ENCODE measurements around the gene TMEM213. TPM values are rescaled to one million over a fixed set of nuclear protein-coding genes. Genes with fewer than 3 reads are reported as not detected.

TMEM213 gene
- total RNA-seq, 4 donors from 2014 or later: not detected

DNA sequence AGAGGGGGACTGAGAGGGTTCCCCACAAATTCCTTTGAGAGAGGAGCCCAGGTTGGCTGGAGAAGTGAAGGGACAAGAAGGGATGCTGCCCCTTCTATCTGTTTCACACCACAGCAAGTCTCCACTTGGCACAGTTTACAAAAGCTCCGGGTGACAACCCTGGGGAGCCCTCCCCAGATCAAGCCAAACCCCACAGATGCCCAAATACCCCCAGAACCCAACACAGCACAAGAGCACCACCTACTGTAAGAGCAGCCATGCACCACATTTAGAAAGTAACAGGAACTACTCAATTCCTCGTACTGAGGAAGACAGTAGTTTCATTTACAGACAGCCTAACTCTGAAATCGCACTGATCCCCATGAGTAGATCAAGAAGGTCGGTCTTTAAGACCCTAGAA, 68.0 kb downstream of the TMEM213 start:
- no peak for DNase-seq
- Histone ChIP-seq H3K36me3 (no peaks in the 10 kb centered on the region), H3K4me3 (replicated peaks in 1 of 3) (no peak overlapping the region), H3K27ac (no peak overlapping the region), H3K27me3 (no peaks in the 10 kb centered on the region), H3K9me3 (no peaks in the 10 kb centered on the region), H3K4me1 (no peaks in the 10 kb centered on the region)
- intact Hi-C loops (cut with DNase I): no loop called here
- WGBS, 2 donors: 76 to 80% methylated on average over 4 of the region's 4 CpGs
- TF ChIP-seq, protein P1, sequence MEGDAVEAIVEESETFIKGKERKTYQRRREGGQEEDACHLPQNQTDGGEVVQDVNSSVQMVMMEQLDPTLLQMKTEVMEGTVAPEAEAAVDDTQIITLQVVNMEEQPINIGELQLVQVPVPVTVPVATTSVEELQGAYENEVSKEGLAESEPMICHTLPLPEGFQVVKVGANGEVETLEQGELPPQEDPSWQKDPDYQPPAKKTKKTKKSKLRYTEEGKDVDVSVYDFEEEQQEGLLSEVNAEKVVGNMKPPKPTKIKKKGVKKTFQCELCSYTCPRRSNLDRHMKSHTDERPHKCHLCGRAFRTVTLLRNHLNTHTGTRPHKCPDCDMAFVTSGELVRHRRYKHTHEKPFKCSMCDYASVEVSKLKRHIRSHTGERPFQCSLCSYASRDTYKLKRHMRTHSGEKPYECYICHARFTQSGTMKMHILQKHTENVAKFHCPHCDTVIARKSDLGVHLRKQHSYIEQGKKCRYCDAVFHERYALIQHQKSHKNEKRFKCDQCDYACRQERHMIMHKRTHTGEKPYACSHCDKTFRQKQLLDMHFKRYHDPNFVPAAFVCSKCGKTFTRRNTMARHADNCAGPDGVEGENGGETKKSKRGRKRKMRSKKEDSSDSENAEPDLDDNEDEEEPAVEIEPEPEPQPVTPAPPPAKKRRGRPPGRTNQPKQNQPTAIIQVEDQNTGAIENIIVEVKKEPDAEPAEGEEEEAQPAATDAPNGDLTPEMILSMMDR (IDR thresholded peaks at IDR 0.05): no peak
- no peak for TF ChIP-seq POLR2A (IDR thresholded peaks at IDR 0.05)

DNA sequence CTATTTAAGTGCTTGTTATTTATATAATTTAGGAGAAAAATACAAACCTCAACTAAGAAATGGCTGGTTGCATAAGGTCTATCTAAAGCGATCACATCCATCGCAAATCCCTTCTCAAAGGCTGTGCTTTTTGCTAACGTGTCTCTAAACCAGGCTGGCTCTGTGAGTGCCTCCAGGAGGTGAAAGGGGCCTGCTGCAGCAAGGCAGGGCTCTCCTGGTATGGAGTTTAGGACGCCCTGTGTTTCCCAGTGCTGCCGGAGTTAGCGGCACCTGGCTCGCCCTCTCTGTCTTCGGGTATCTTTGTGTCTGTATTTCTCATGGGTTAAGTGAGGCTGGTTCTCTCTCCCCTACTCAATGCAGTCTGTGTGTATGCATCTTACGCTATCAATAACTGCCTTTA, 68.6 kb downstream of the TMEM213 start:
- TF ChIP-seq, protein P1 (IDR thresholded peaks at IDR 0.05): no peak
- TF ChIP-seq POLR2A (IDR thresholded peaks at IDR 0.05): no peak
- intact Hi-C loops (cut with DNase I): no loop called here
- H3K4me3 ChIP-seq (replicated peaks in 1 of 3): no peak overlapping the region
- H3K9me3 ChIP-seq: no peaks in the 10 kb centered on the region
- H3K27me3 ChIP-seq: no peaks in the 10 kb centered on the region
- no peak overlapping the region for H3K27ac ChIP-seq
- no peaks in the 10 kb centered on the region for H3K36me3 ChIP-seq
- no peak for DNase-seq
- 96 to 97% methylated on average over 9 of the region's 9 CpGs for WGBS, 2 donors
- H3K4me1 ChIP-seq: no peaks in the 10 kb centered on the region

DNA sequence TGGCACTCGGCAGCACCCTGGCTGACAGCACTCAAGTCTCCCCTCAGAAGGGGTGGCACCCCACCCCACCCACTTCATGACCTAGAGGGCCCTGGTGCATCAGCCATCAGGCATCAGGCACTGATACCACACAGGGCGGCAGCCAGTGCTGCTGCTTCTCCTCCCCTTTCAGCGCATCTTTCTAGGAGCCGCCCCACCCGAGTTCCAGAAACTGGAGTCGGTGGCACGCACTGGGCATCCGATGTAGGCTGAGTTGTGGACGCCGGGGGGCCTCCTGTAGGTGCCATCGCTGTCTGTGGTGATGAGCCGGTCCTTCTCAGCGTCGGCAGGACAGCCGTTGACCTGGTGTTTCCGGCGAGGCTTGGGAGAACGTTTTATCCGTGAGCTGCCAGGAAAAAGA, 70.0 kb downstream of the TMEM213 start:
- Histone ChIP-seq H3K27ac (no peak overlapping the region), H3K4me1 (no peaks in the 10 kb centered on the region), H3K27me3 (no peaks in the 10 kb centered on the region), H3K36me3 (no peaks in the 10 kb centered on the region), H3K9me3 (no peaks in the 10 kb centered on the region), H3K4me3 (replicated peaks in 1 of 3) (no peak overlapping the region)
- WGBS, 2 donors: 98 to 99% methylated on average over 19 of the region's 19 CpGs
- TF ChIP-seq POLR2A (IDR thresholded peaks at IDR 0.05): no peak
- TF ChIP-seq, protein P1 (IDR thresholded peaks at IDR 0.05): no peak
- no peak for DNase-seq
- intact Hi-C loops (cut with DNase I): no loop called here

DNA sequence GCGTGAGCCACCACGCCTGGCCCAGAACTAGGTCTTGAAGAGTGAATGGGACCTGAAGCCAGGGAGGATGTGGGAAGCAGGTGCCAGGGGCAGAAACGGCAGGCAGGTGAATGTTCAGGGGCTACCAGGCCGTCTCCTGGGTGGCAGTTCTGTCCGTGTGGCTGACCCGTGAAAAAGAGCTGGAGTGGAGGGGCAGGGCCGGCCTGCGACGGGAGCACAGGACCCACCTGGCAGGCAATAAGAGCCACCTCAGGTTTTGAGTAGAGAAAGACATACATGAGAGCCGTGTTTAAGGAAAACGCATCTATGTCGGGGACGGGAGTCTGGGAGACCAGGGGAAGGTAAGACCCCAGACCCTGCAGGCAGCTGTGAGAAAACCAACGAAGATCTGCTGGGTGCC, 70.9 kb downstream of the TMEM213 start:
- intact Hi-C loops (cut with DNase I): no loop called here
- no peak for DNase-seq
- Histone ChIP-seq H3K4me3 (replicated peaks in 1 of 3) (no peak overlapping the region), H3K36me3 (no peaks in the 10 kb centered on the region), H3K4me1 (no peaks in the 10 kb centered on the region), H3K27ac (no peak overlapping the region), H3K27me3 (no peaks in the 10 kb centered on the region), H3K9me3 (no peaks in the 10 kb centered on the region)
- 92 to 96% methylated on average over 14 of the region's 14 CpGs for WGBS, 2 donors
- no peak for TF ChIP-seq POLR2A (IDR thresholded peaks at IDR 0.05)
- TF ChIP-seq, protein P1 (IDR thresholded peaks at IDR 0.05): no peak

DNA sequence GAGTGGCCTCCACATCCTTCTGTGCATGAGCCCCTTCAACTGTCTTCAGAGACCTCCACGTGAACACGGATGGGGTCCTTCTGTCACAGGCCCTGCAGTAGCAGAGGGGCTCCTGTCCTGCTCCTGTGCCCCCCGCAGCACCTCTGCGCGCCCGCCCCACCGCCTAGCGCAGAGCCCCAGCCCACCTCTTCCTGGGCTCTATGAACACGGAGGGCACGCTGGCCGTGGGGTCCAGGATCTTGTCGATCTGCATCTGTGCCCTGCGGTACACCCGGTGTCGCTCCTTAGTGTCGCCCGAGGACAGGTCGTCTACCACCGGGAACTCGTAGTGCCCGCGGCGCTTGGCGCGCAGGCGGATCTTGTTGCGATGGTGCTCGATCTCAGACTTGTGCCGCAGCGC, 71.6 kb downstream of the TMEM213 start:
- DNase-seq: no peak
- H3K4me3 ChIP-seq (replicated peaks in 1 of 3): no peak overlapping the region
- intact Hi-C loops (cut with DNase I): no loop called here
- H3K36me3 ChIP-seq: no peaks in the 10 kb centered on the region
- WGBS, 2 donors: 96 to 98% methylated on average over 25 to 30 of the region's 30 CpGs
- H3K9me3 ChIP-seq: no peaks in the 10 kb centered on the region
- no peaks in the 10 kb centered on the region for H3K4me1 ChIP-seq
- H3K27me3 ChIP-seq: no peaks in the 10 kb centered on the region
- TF ChIP-seq, protein P1 (IDR thresholded peaks at IDR 0.05): no peak
- no peak for TF ChIP-seq POLR2A (IDR thresholded peaks at IDR 0.05)
- no peak overlapping the region for H3K27ac ChIP-seq
